NB4 (cell line): ENCODE data around the gene RBM34.

Experiments
- DNase-seq: peaks from one replicate; pipeline ENCODE4 v3.0.0; 2010; ENCODE audit warnings: low read depth
- H3K4me3 ChIP-seq: one replicate; pipeline ENCODE4 v1.5.1; 2011; ENCODE audit warnings: mild to moderate bottlenecking, low read depth, low read length, moderate library complexity
- CTCF ChIP-seq: IDR thresholded peaks from one replicate; pipeline ENCODE4 v1.5.1; 2012; ENCODE audit warnings: low read depth, low read length
- MAX ChIP-seq: IDR thresholded peaks from 2 replicates; pipeline ENCODE4 v1.6.1; 2011; ENCODE audit warnings: low read depth, low read length
- MYC ChIP-seq: IDR thresholded peaks from 2 replicates; pipeline ENCODE4 v1.6.1; 2011; ENCODE audit warnings: low read depth, low read length
- POLR2A ChIP-seq: IDR thresholded peaks from 2 replicates; pipeline ENCODE4 v1.6.1; 2011; ENCODE audit warnings: mild to moderate bottlenecking; ENCODE audit not compliant: insufficient read length; ENCODE audit errors: extremely low read depth

Gene RBM34

DNA sequence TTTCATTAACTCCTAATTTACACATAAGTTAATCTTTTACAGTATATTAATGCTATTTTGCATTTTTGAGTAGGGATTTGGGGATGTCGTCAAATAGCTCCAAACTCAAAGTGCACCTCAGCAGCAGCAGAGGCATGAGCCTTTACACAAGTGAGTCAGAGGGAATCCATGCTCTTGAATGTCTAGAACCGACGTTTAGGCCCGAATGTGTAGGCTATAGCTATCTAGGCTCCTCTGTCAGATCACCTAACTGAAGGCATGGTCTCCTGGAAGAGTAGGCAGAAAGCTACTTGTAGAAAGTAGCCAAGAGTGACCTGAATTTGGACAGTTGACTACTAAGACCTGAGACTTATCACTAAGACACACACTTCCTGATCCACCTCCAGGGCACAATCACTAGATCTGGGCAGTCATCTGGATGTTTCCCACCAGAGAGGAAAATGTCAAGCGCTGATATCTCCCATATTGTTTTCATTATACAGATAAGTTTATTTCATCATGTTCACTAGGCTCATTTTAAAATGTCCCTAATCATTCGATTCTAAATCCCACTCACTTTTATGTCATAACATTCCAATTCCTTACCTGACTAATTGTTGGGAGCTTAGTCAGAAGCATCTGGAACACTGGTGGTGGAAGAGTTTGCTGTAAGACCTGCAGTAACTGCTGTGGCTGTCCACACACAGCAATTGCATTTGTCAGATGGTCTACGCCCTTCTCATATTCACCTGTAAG, 47.7 kb downstream of the RBM34 start:
- DNase-seq = no peak
- TF ChIP-seq POLR2A = no peak
- H3K4me3 ChIP-seq = no peak overlapping the region

- TF ChIP-seq MAX (no peak), POLR2A (no peak), CTCF (no peak), MYC (no peak)
- H3K4me3 ChIP-seq = no peak overlapping the region
- DNase-seq = no peak
Observed at GRCh38 chr1:235112297-235113182, 48.5 kb downstream of the RBM34 start.

- DNase-seq = no peak
- H3K4me3 ChIP-seq = no peak overlapping the region
- no peak for TF ChIP-seq CTCF
- TF ChIP-seq MAX = no peak
- TF ChIP-seq POLR2A = no peak
- TF ChIP-seq MYC = no peak
Observed at GRCh38 chr1:235111107-235111506, 49.9 kb downstream of the RBM34 start.

DNA sequence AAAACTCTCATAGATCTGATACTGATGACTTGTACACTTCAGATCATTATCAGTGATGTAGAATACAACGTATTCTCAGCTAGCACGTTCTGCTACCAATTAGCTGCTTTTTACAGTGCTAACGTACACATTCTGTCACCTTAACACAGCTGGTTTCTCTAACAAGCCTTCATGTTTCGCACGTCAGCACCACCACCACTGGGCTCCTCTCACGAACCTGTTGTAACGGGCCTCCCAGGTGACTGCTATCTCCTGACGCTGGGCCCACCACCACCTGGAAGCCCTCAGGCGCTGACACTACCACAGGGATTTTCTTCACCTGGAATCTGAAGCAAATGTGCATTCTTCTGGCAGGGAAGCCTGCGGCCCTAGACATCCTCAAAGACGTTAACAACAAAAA, 52.2 kb downstream of the RBM34 start:
- TF ChIP-seq CTCF (no peak), MYC (no peak), POLR2A (peak; percentile 10), MAX (no peak)
- H3K4me3 ChIP-seq = no peak overlapping the region
- DNase-seq = no peak

GRCh38 chr1:235108185-235108593, 52.9 kb downstream of the RBM34 start:
- no peak for DNase-seq
- TF ChIP-seq CTCF (no peak), POLR2A (peak; percentile 20)
- no peak overlapping the region for H3K4me3 ChIP-seq

DNA sequence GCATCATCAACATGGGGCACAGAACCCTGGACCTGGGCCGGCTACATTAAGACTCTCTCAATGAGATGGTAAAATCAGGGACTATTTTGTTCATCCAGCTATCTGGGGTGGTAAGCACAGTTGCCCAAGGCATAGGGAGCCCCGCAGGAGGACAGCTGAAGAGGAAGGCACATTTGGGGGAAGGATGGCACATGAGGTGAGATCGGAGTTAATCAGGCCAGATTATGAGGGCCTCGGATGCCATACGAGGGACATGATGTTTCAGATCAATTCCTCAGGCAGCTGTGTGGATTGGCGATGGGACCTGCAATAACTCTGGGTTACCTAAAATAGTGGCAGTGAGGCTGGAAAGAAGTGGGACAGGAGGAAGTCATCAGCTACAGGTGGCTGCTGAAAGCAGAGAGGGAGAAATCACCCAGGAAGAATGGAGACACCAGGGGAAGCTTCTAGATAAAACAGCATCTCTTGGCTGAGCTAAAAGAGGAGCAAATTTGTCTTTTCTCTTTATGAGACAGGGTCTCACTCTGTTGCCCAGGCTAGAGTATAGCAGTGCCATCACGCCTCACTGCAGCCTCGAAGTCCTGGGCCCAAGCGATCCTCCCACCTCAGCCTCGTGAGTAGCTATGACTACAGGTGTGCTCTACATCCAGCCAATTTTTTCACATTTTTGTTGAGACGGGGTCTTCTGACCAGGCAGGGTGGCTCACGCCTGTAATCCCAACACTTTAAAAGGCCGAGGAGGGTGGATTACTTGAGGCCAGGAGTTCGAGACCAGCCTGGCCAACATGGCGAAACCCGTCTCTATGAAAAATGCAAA, 53.5 kb downstream of the RBM34 start:
- TF ChIP-seq POLR2A = no peak
- no peak for TF ChIP-seq MAX
- TF ChIP-seq MYC = no peak
- TF ChIP-seq CTCF = no peak
- DNase-seq = no peak

More for the DNA sequence above, 53.5 kb downstream of the RBM34 start:
- no peak overlapping the region for H3K4me3 ChIP-seq
